Epithelial cell of esophagus (primary cell): ENCODE data around the gene IFI27.

Source experiments
- DNase-seq: peaks from one replicate; pipeline ENCODE4 v3.0.0; 2010; ENCODE audit warnings: low read depth
- H3K4me3 ChIP-seq: 2 replicates; pipeline ENCODE4 v1.5.1; 2011; ENCODE audit warnings: mild to moderate bottlenecking, low read length, control low read depth
- TF ChIP-seq, protein P1 (sequence below): IDR thresholded peaks from 2 replicates; pipeline ENCODE4 v1.5.1; 2011; ENCODE audit warnings: low read depth, mild to moderate bottlenecking, low read length, control low read depth, inconsistent platforms; ENCODE audit not compliant: insufficient read depth; ENCODE audit errors: missing control alignments

IFI27 gene

DNA sequence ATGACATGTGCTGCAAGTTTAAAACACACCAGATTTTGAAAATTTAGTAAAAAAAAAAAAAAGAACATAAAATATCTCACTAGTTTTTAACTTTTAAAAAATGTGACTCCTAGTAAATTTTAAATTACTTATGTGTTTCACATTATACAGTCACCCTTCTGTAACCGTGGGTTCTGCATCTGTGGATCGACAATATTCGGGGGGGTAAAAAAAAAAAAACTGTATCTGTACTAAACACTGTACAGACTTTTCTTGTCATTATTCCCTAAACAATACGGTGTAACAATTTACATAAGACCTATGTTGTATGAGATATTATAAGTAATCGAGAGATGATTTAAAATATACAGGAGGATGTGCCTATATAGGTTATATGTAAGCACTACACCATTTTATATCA, 32.7 kb upstream of the IFI27 start:
- TF ChIP-seq, protein P1, sequence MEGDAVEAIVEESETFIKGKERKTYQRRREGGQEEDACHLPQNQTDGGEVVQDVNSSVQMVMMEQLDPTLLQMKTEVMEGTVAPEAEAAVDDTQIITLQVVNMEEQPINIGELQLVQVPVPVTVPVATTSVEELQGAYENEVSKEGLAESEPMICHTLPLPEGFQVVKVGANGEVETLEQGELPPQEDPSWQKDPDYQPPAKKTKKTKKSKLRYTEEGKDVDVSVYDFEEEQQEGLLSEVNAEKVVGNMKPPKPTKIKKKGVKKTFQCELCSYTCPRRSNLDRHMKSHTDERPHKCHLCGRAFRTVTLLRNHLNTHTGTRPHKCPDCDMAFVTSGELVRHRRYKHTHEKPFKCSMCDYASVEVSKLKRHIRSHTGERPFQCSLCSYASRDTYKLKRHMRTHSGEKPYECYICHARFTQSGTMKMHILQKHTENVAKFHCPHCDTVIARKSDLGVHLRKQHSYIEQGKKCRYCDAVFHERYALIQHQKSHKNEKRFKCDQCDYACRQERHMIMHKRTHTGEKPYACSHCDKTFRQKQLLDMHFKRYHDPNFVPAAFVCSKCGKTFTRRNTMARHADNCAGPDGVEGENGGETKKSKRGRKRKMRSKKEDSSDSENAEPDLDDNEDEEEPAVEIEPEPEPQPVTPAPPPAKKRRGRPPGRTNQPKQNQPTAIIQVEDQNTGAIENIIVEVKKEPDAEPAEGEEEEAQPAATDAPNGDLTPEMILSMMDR: no peak
- DNase-seq: no peak
- no peak overlapping the region for H3K4me3 ChIP-seq

- TF ChIP-seq, protein P1: no peak
- peak overlapping the region; percentile 85 for H3K4me3 ChIP-seq
- no peak for DNase-seq
Measured at GRCh38 chr14:94079891-94080620, 30.5 kb upstream of the IFI27 start.

- H3K4me3 ChIP-seq: peak within 1 kb of the TSS; percentile 85
- TF ChIP-seq, protein P1: no peak
- peak; percentile 97 for DNase-seq
Measured at GRCh38 chr14:94080621-94081385, 29.7 kb upstream of the IFI27 start, which contains the start of the genes DDX24 and IFI27L1. DDX24 (minus strand) TSS chr14:94081202; CDS start chr14:94079742, 1,460 bp downstream. IFI27L1 (plus strand) TSS chr14:94081310; CDS start chr14:94096938, 15,628 bp downstream.

- peak; percentile 54 for DNase-seq
- TF ChIP-seq, protein P1: no peak
- peak overlapping the region; percentile 85 for H3K4me3 ChIP-seq
Measured at GRCh38 chr14:94081386-94081820, 29.1 kb upstream of the IFI27 start.

DNA sequence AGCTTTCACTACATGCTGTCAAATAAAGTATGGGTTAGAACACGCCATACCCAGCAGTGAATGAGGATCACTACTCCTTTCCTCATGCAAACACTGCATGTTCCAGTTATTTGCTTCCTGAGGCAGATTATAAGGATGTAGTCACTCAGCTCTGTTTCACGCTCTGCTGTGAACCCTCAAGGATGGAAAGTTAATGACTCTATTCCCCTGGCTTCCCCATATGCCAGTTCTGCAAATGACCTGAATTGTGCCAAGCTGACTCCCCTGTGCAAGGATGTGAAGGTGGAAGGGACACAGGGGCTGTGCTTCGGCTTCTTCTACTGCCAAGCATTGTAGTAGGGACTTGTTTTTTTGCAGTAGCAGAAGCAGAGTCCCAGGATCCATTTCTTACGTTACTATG, 22.6 kb upstream of the IFI27 start:
- TF ChIP-seq, protein P1: no peak
- no peak for DNase-seq
- H3K4me3 ChIP-seq: no peak overlapping the region

- H3K4me3 ChIP-seq: no peak overlapping the region
- peak; percentile 34 for DNase-seq
- TF ChIP-seq, protein P1: no peak
Measured at GRCh38 chr14:94088516-94088915, 22.0 kb upstream of the IFI27 start.
